HG03139 (cell line): Measurements from ENCODE around the gene LUZP2.

ENCODE experiments used
- ATAC-seq: cut with Tn5 transposase; IDR thresholded peaks from one replicate; pipeline ENCODE4 v1.9.1; 2021; ENCODE audit not compliant: unreplicated experiment

LUZP2 gene

DNA sequence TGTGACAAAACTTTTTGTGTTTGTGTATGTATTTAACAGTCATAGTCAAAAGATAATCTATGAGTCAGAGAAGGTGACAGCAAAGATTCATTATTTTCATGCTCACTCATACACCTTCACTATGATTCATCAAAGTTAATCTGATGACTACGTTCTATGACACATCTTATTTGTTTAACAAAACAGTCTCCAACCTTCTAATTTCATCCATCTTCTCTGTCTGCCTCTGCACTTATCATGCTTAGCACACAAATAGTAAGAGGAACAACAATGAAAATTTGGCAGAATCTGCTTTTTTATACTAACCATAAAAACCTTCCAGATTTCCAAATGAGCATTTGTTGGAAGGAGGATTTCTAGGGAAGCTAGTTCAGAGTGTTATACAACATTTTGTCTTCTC, 568.9 kb downstream of the LUZP2 start:
- ATAC-seq, result no peak

- no peak for ATAC-seq
Measured at GRCh38 chr11:25066706-25067105, 569.9 kb downstream of the LUZP2 start.

DNA sequence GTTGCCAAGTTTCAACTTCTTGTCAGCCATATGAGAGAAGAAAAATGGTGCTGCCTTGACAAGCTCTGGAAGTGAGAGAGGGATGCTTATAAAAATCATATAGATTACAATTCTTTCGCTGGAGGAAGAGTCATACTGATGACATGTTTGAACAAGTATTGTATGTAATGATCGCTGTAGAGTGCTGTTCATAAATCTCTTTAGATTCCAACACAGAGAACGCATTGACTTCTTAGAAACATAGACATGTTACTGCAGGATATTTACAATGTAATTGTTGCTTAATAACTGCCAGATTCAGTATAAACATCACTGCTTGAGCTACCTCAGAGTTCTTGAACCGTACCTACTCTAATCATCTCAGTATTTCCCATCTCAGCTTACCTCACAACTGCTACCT, 571.6 kb downstream of the LUZP2 start:
- ATAC-seq, result no peak

DNA sequence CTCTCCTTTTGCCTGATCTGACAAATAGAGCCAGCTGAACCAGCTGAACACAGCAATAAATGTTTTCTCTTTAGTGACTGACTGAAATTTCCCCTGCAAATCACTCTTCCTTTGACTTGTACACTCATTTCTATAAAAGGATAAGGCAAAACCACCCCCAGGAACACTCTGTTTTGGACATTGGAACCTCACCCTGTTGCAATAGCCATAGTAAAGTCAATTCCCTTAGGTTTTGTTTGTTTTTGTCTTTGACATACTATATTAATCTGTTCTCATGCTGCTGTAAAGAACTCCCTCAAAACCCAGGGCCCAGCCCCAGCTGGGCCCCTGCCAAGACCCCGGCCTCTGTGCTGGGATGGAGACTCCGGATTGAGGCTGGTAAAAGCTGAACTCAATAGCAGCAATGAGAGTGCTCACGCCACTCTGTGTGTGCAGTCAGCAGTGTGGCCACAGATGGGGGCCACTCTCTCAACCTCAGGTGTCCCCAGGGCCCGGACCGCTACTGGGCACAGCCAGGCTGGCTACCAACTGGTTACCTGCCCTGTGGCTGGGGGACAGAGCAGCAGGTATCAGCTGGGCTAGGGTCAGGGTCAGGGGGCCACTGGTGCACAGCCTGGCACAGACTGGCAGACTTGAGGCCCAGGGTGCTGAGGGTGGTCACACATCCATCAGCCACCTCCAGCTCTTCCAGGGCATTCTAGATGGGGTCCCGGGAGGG, 597.4 kb downstream of the LUZP2 start:
- ATAC-seq, result no peak

GRCh38 chr11:25119416-25119815, 622.6 kb downstream of the LUZP2 start:
- no peak for ATAC-seq
